Stomach (tissue), 9 donors: ENCODE measurements around the gene CHD6. TPM values are rescaled to one million over a fixed set of nuclear protein-coding genes. Genes with fewer than 3 reads are reported as not detected.

Experiments
- DNase-seq, 2 donors: peaks; one replicate each; pipeline versions ENCODE4 v3.0.0 to v3.0.0-alpha.2; 2013 to 2019
- H3K27ac ChIP-seq, 5 donors: fragments of 200-600 bp in 4 of 5; sonication (generic) in 4 of 5; one replicate each; pipeline ENCODE4 v1.5.1; 2013 to 2019; ENCODE audit warnings: mild to moderate bottlenecking in 1 of 5, moderate library complexity in 1 of 5
- H3K27me3 ChIP-seq, 3 donors: fragments of 200-600 bp; sonication (generic); one replicate each; pipeline ENCODE4 v1.5.1; 2017 to 2019; ENCODE audit warnings: mixed run types in 1 of 3
- H3K36me3 ChIP-seq, 4 donors: fragments of 200-600 bp; sonication (generic); 1 replicate in 3 of 4; 2 replicates in 1 of 4; pipeline ENCODE4 v1.5.1; 2016 to 2019
- H3K4me1 ChIP-seq, 4 donors: fragments of 200-600 bp; sonication (generic); one replicate each; pipeline ENCODE4 v1.5.1; 2016 to 2019
- H3K4me3 ChIP-seq, 4 donors: fragments of 200-600 bp; sonication (generic) in 3 of 4; one replicate each; pipeline ENCODE4 v1.5.1; 2016 to 2019; ENCODE audit warnings: mild to moderate bottlenecking in 1 of 4
- H3K9me3 ChIP-seq, 4 donors: fragments of 200-600 bp; sonication (generic); one replicate each; pipeline ENCODE4 v1.5.1; 2016 to 2019
- EP300 ChIP-seq: sonication (generic); formaldehyde crosslinking; IDR thresholded peaks from one replicate; pipeline ENCODE4 v1.6.1; 2017; ENCODE audit warnings: antibody characterized with exemption
- POLR2A ChIP-seq, 4 donors: fragments of 450-650 bp; IDR thresholded peaks; one replicate each; pipeline ENCODE4 v1.6.1; 2016; ENCODE audit warnings: antibody characterized with exemption in 4 of 4, control low read depth in 2 of 4, mild to moderate bottlenecking in 1 of 4, moderate library complexity in 1 of 4
- POLR2AphosphoS5 ChIP-seq, 3 donors: sonication (generic); formaldehyde crosslinking; IDR thresholded peaks; one replicate each; pipeline ENCODE4 v1.6.1; 2016; ENCODE audit warnings: antibody characterized with exemption in 3 of 3
- WGBS, 5 donors: extraction: QIAGEN DNeasy Blood & Tissue Kit in 3 of 5; methylation state at CpG; one replicate each; pipeline versions ENCODE4 v1.1.5 to v1.1.7; 2013 to 2018; 5-methylcytosine and 5-hydroxymethylcytosine counted together
- intact Hi-C: fragments of 100-400 bp; cut with DNase I; formaldehyde crosslinking; loops from one replicate; pipeline ENCODE4 v1.15.1; 2023; ENCODE audit warnings: low total_unique reads
- polyA plus RNA-seq, 3 donors: library from polyadenylated mRNA; stranded (reverse); fragments of 200-250 nt; gene quantifications; one replicate each; pipeline ENCODE4 v1.2.3, GENCODE V29; 2013
- total RNA-seq, 5 donors: library from RNA; depleted of rRNA; stranded (reverse); fragments of >200 nt; gene quantifications; one replicate each; pipeline versions ENCODE4 v1.1.0 to v1.2.3, GENCODE V29; 2014 to 2016
- TF ChIP-seq, protein P1 (sequence below), 7 experiments: fragments of 450-650 bp in 4 of 7; fragments of 200-600 bp in 3 of 7; sonication (generic) in 3 of 7; IDR thresholded peaks; one replicate each; pipeline ENCODE4 v1.5.1; 2016 to 2019; ENCODE audit warnings: antibody characterized with exemption in 7 of 7, control low read depth in 2 of 7, mild to moderate bottlenecking in 1 of 7
- donor health status: healthy with polysubstance abuse.
- donor health status: Bipolar disorder and iron deficiency.
- donor health status: healthy.

Gene CHD6
- total and polyA plus RNA-seq, 8 donors, result 4.4 to 84.6 (median 47.5) TPM

DNA sequence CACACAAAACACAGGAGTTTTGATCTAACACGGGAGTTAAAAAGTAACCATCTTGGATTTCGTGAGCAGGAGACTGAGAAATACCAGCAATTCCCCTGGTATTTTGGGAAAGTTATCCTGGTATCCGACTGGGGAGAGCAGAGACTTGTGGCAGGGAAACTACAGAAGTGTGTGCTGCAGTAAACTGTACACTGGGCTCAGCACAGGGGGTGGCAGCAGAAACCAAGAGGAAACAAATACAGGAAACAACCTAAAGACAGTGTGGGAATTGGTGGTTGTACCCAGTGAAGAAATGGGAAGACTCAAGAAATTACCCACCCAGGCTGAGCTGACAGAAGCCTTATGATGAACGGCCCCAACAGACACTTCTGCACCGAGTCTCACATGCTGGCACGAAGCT is 109.8 kb downstream of the CHD6 start:
- intact Hi-C loops, result no loop called here
- Histone ChIP-seq H3K4me3 (no peak overlapping the region), H3K27ac (peak overlapping the region in 2 of 5 donors; percentile 27 to 69), H3K4me1 (peaks cover 4 to 42% (median 33%) of the 10 kb centered on the region in 4 donors), H3K36me3 (peaks cover 3 to 30% (median 24%) of the 10 kb centered on the region in 4 donors), H3K27me3 (no peaks in the 10 kb centered on the region), H3K9me3 (no peaks in the 10 kb centered on the region)
- WGBS, 5 donors, result 45 to 58% (median 55%) methylated on average over 6 of the region's 6 CpGs
- TF ChIP-seq EP300, result no peak
- TF ChIP-seq, protein P1, sequence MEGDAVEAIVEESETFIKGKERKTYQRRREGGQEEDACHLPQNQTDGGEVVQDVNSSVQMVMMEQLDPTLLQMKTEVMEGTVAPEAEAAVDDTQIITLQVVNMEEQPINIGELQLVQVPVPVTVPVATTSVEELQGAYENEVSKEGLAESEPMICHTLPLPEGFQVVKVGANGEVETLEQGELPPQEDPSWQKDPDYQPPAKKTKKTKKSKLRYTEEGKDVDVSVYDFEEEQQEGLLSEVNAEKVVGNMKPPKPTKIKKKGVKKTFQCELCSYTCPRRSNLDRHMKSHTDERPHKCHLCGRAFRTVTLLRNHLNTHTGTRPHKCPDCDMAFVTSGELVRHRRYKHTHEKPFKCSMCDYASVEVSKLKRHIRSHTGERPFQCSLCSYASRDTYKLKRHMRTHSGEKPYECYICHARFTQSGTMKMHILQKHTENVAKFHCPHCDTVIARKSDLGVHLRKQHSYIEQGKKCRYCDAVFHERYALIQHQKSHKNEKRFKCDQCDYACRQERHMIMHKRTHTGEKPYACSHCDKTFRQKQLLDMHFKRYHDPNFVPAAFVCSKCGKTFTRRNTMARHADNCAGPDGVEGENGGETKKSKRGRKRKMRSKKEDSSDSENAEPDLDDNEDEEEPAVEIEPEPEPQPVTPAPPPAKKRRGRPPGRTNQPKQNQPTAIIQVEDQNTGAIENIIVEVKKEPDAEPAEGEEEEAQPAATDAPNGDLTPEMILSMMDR (IDR thresholded peaks at IDR 0.05), result no peak
- no peak for TF ChIP-seq POLR2A (IDR thresholded peaks at IDR 0.05)
- no peak for TF ChIP-seq POLR2AphosphoS5 (IDR thresholded peaks at IDR 0.05)
- DNase-seq, result peak in 1 of 2 donors; percentile 24

DNA sequence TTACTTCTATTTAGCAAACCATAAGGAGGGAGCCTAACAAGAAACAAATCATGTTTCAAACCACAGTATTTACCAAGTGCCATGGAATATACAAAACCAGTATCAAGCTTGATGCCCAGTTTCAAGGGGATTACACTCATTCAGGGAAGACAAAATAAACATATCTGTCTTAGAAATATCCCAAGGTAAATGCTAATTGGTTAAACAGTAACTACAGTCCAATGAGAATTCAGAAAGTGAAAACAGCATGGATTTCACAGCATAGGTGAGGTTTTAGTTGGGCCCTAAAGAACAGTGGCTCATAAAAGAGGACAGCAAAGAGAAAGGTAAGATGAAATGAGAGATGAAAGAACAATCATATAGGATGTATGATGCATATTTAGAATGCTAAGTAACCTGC is 110.3 kb downstream of the CHD6 start:
- H3K27ac ChIP-seq, result peak overlapping the region in 2 of 5 donors; percentile 27 to 69
- TF ChIP-seq EP300 (no peak), POLR2A (IDR thresholded peaks at IDR 0.05) (no peak), POLR2AphosphoS5 (IDR thresholded peaks at IDR 0.05) (no peak)
- TF ChIP-seq, protein P1 (IDR thresholded peaks at IDR 0.05), result no peak
- no peaks in the 10 kb centered on the region for H3K27me3 ChIP-seq
- no peak overlapping the region for H3K4me3 ChIP-seq
- no peaks in the 10 kb centered on the region for H3K9me3 ChIP-seq
- H3K4me1 ChIP-seq, result peaks cover 4 to 42% (median 33%) of the 10 kb centered on the region in 4 donors
- intact Hi-C loops, result no loop called here
- peaks cover 3 to 25% (median 21%) of the 10 kb centered on the region in 4 donors for H3K36me3 ChIP-seq
- no peak for DNase-seq

DNA sequence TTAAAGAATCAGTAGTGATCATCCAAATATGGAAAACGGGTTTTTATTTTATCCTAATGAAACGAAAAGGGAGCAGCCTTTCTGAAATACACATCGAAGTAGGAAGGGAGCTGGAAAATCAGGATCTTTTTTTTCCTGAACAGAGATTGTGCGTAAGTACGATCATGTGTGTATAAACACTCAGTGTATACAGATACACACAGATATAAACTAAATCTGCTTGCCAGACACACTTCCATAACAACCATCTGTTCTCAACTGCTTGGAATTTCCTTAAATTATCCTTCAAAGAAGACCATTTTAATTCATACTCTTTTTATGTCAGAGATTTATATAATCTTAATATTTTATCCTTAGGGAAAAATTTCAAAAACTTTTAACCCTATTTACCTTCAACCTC is 110.7 kb downstream of the CHD6 start:
- DNase-seq, result peak in 1 of 2 donors; percentile 16
- no peaks in the 10 kb centered on the region for H3K9me3 ChIP-seq
- WGBS, 5 donors, result 43 to 64% (median 54%) methylated on average over 5 of the region's 5 CpGs
- H3K4me1 ChIP-seq, result peaks cover 4 to 42% (median 33%) of the 10 kb centered on the region in 4 donors
- H3K4me3 ChIP-seq, result no peak overlapping the region
- no peaks in the 10 kb centered on the region for H3K27me3 ChIP-seq
- TF ChIP-seq POLR2A (IDR thresholded peaks at IDR 0.05), result no peak
- TF ChIP-seq, protein P1 (IDR thresholded peaks at IDR 0.05), result no peak
- TF ChIP-seq POLR2AphosphoS5 (IDR thresholded peaks at IDR 0.05), result no peak
- TF ChIP-seq EP300, result no peak
- intact Hi-C loops, result no loop called here
- peaks cover 3 to 21% (median 17%) of the 10 kb centered on the region in 4 donors for H3K36me3 ChIP-seq
- H3K27ac ChIP-seq, result peak overlapping the region in 1 of 5 donors; percentile 69

DNA sequence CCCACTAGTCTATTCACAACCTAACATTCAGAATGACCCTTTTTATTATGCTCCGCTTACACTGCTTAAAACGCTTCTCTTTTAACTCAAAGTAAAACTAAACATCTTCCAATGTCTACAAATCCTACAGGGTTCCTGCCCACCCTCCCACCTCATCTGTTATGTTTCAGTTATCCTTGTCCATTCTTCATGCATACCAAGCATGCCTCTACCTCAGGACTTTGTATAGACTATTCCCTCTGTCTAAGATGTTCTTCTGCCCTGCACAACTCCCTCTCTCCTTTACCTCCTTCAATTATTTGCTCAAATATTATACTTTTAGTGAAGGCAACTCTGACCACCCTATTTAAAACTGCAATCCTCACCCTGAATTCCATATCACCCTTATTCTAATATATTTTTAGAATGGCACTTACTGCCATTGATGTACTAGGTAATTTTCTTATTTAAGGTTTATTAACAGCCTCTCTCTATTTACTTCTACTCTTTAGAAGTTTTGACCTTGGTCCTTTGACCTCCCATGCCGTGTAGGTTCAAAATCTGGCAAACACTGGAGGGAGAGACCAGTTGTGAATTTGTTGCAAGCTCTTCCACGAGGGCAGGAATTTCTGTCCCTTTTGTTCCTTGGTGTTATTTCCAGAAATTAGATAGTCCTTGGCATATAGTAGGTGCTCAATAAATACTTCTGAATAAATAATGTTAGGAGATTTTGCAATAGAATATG is 111.8 kb downstream of the CHD6 start:
- H3K36me3 ChIP-seq, result peaks cover 0 to 10% (median 7%) of the 10 kb centered on the region in 4 donors
- DNase-seq, result no peak
- no peaks in the 10 kb centered on the region for H3K27me3 ChIP-seq
- H3K4me3 ChIP-seq, result no peak overlapping the region
- TF ChIP-seq EP300, result no peak
- no peak for TF ChIP-seq POLR2AphosphoS5 (IDR thresholded peaks at IDR 0.05)
- TF ChIP-seq, protein P1 (IDR thresholded peaks at IDR 0.05), result no peak
- no peak for TF ChIP-seq POLR2A (IDR thresholded peaks at IDR 0.05)
- no peaks in the 10 kb centered on the region for H3K9me3 ChIP-seq
- no peak overlapping the region for H3K27ac ChIP-seq
- H3K4me1 ChIP-seq, result peaks cover 4 to 41% (median 35%) of the 10 kb centered on the region in 4 donors
- intact Hi-C loops, result no loop called here
- 80 to 87% (median 85%) methylated on average over 4 of the region's 4 CpGs for WGBS, 5 donors
